HG02588 (cell line): ENCODE data around the gene SENP6.
A peak's percentile ranks its signal among the peaks of the same experiment; 100 is the strongest.
"Not testable (repeated sequence)": the region's sequence is repeated elsewhere in the genome, so short reads cannot be mapped to it uniquely, and the experiment has no call there.

Source experiments
- ATAC-seq: cut with Tn5 transposase; IDR thresholded peaks from one replicate; pipeline ENCODE4 v1.9.1; 2021; ENCODE audit warnings: mild to moderate bottlenecking, moderate library complexity; ENCODE audit not compliant: unreplicated experiment

SENP6 gene, protein sequence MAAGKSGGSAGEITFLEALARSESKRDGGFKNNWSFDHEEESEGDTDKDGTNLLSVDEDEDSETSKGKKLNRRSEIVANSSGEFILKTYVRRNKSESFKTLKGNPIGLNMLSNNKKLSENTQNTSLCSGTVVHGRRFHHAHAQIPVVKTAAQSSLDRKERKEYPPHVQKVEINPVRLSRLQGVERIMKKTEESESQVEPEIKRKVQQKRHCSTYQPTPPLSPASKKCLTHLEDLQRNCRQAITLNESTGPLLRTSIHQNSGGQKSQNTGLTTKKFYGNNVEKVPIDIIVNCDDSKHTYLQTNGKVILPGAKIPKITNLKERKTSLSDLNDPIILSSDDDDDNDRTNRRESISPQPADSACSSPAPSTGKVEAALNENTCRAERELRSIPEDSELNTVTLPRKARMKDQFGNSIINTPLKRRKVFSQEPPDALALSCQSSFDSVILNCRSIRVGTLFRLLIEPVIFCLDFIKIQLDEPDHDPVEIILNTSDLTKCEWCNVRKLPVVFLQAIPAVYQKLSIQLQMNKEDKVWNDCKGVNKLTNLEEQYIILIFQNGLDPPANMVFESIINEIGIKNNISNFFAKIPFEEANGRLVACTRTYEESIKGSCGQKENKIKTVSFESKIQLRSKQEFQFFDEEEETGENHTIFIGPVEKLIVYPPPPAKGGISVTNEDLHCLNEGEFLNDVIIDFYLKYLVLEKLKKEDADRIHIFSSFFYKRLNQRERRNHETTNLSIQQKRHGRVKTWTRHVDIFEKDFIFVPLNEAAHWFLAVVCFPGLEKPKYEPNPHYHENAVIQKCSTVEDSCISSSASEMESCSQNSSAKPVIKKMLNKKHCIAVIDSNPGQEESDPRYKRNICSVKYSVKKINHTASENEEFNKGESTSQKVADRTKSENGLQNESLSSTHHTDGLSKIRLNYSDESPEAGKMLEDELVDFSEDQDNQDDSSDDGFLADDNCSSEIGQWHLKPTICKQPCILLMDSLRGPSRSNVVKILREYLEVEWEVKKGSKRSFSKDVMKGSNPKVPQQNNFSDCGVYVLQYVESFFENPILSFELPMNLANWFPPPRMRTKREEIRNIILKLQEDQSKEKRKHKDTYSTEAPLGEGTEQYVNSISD

GRCh38 chr6:75601304-75602245 lies at the start of gene SENP6:
TSS of gene SENP6 (plus strand) at chr6:75601880. CDS start at chr6:75602525, 645 bp downstream.
- peak; percentile 70 for ATAC-seq

- no peak for ATAC-seq
These were observed 45.4 kb upstream of the SENP6 start for GRCh38 chr6:75556240-75556639.

GRCh38 chr6:75557068-75557467 lies 44.6 kb upstream of the SENP6 start:
- ATAC-seq: no peak

- ATAC-seq: peak; percentile 76
These were observed 38.6 kb upstream of the SENP6 start for GRCh38 chr6:75563032-75563431.

DNA sequence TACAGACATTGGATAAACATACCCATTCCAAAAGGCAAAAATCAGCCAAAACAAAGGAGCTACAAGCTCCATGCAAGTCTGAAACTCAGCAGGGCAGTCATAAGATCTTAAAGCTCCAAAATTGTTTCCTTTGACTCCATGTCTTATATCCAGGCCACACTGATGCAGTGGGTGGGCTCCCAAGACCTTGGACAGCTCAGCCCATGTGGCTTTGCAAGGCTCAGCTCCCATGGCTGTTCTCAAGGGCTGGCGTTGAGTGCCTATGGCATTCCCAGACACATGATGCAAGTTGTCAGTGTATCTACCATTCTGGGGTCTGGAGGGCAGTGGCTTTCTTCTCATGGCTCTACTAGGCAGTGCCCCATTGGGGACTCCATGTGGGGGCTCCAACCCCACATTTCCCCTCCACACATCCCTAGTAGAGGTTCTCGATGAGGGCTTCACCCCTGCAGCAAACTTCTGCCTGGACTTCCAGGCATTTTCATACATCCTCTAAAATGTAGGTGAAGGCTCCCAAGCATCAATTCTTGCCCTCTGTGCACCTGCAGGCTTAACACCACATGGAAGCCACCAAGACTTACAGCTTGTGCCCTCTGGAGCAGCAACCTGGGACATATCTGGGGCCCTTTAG lies 35.4 kb upstream of the SENP6 start:
- ATAC-seq: no peak

- no peak for ATAC-seq
These were observed 33.6 kb upstream of the SENP6 start for GRCh38 chr6:75568100-75568499.

DNA sequence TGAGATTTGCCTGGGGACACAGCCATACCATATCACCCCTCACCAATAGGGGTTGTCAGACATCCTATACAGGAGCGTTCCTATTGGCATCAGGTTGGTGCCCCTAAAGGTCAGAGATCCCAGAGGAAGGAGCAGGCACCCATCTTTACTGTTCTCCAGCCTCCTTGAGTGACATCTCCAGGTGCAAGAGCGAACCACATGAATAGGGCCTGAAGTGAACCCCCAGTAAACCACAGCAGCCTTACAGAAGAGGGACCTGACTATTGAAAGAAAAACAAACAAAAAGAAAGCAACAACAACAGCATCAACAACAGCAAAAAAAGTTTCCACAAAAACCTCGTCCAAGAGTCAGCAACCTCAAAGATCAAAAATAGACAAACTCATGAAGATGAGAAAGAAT lies 32.7 kb upstream of the SENP6 start:
- no peak for ATAC-seq

GRCh38 chr6:75570671-75571070 lies 31.0 kb upstream of the SENP6 start:
- ATAC-seq: not testable (repeated sequence)

DNA sequence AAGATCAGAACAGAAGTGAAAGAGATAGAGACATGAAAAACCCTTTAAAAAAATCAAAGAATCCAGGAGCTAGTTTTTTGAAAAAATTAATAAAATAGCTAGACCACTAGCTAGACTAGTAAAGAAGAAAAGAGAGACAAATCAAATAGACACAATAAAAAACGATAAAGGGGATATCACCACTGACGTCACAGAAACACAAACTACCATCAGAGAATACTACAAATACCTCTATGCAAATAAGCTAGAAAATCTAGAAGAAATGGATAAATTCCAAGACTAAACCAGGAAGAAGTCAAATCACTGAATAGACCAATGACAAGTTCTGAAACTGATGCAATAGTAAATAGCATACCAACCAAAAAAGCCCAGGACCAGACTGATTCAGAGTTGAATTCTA lies 29.6 kb upstream of the SENP6 start:
- no peak for ATAC-seq

- no peak for ATAC-seq
These were observed 21.7 kb upstream of the SENP6 start for GRCh38 chr6:75579951-75580350.

DNA sequence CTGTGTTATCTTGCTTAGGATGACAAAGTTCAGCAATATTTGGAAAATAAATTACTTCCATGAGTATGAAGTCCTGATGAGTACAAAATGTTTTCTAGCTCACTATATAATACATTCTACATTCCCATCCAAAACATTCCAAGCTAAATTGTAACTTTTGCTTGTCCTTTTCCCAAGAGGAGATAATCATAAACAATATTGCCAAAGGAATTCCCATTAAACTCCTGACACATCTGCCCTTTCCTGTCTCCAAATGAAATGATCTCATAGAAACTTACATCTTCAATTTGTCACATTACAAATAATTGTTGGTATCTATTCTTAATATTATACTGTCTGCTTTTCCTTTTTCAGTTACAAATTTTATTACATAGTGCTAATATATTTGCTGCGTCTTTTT lies 20.4 kb upstream of the SENP6 start:
- ATAC-seq: no peak

DNA sequence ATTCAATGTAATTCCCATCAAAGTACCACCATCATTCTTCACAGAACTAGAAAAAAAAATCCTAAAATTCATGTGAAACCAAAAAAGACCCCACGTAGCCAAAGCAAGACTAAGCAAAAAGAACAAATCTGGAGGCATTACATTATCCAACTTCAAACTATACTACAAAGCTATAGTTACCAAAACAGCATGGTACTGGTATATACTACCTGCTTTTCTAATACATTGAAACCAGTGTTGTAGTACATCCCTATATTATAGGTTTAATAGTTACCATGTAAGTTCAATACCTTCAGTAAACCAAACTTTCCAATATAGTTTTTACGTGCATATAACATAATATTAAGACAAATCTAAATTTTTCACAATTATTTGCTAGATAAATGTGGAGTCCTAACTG lies 17.1 kb upstream of the SENP6 start:
- not testable (repeated sequence) for ATAC-seq

GRCh38 chr6:75588948-75589347 lies 12.7 kb upstream of the SENP6 start:
- no peak for ATAC-seq

GRCh38 chr6:75590370-75590769 lies 11.3 kb upstream of the SENP6 start:
- ATAC-seq: no peak

- not testable (repeated sequence) for ATAC-seq
These were observed 5.3 kb upstream of the SENP6 start for GRCh38 chr6:75596380-75596779.

DNA sequence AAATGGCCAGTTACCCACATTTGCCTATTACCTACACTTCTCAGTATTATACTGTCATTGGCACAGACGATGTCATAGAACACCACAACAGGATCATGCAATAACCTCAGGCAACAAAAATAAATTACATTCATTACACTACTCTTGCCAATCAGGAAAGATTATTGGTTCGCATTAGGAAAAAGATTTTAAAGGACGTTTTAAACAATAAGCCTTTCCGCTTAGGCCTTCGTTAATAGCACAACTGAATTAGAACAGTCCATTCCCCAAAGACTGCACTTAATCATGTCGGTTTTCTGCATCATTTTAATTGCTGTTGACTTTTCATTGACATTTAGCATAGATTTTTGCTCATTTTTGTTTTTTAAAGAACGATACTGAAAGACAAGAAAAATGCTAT lies 912 bp upstream of the SENP6 start:
- no peak for ATAC-seq

- peak; percentile 36 for ATAC-seq
These were observed 796 bp downstream of the SENP6 start for GRCh38 chr6:75602246-75603105.

GRCh38 chr6:75603106-75603420 lies 1.4 kb downstream of the SENP6 start:
- no peak for ATAC-seq

DNA sequence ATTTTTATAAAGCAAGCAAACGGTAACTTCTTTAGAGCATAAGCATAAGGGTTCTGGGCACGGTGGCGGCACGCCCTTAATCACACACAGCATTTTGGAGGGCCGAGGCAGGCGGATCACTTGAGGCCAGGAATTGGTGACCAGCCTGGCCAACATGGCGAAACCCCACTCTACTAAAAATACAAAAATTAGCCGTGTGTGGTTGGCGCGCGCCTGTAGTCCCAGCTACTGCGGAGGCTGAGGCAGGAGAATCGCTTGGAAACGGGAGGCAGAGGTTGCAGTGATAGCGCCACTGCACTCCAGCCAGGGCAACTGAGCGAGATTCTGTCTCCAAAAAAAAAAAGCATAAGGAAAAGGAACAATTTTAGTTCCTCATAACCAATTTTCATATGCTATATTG lies 2.6 kb downstream of the SENP6 start:
- no peak for ATAC-seq
